Heart right ventricle (tissue), 16 donors: ENCODE results near the gene MTUS2. TPM values are rescaled to one million over a fixed set of nuclear protein-coding genes. Genes with fewer than 3 reads are reported as not detected.

ENCODE experiments used
- ATAC-seq, 8 donors: fragments of 200-7000 bp; cut with Tn5 transposase; one replicate each; pipeline ENCODE4 v1.9.1; 2020; ENCODE audit warnings: mild to moderate bottlenecking in 8 of 8, moderate library complexity in 8 of 8, moderate number of reproducible peaks in 1 of 8
- DNase-seq, 2 donors: peaks; one replicate each; pipeline ENCODE4 v3.0.0-alpha.2; 2020
- H3K27ac ChIP-seq, 10 donors: fragments of 200-600 bp; sonication (generic) in 2 of 10; one replicate each; pipeline versions ENCODE4 v1.5.0 to v1.8.0; 2020 to 2022; ENCODE audit warnings: mild to moderate bottlenecking in 3 of 10
- H3K27me3 ChIP-seq, 7 donors: fragments of 200-600 bp; one replicate each; pipeline ENCODE4 v1.8.0; 2021 to 2022; ENCODE audit warnings: mild to moderate bottlenecking in 2 of 7
- H3K36me3 ChIP-seq, 9 donors: fragments of 200-600 bp; sonication (generic) in 1 of 9; one replicate each; pipeline versions ENCODE4 v1.5.0 to v1.8.0; 2020 to 2022; ENCODE audit warnings: mild to moderate bottlenecking in 2 of 9
- H3K4me1 ChIP-seq, 9 donors: fragments of 200-600 bp; sonication (generic) in 1 of 9; one replicate each; pipeline versions ENCODE4 v1.5.0 to v1.8.0; 2020 to 2022; ENCODE audit warnings: mild to moderate bottlenecking in 4 of 9
- H3K4me3 ChIP-seq, 10 donors: fragments of 200-600 bp; sonication (generic) in 2 of 10; one replicate each; pipeline versions ENCODE4 v1.5.0 to v1.8.0; 2020 to 2022; ENCODE audit warnings: mild to moderate bottlenecking in 7 of 10, moderate library complexity in 2 of 10
- H3K9me3 ChIP-seq, 11 donors: fragments of 200-600 bp in 10 of 11; sonication (generic) in 2 of 11; one replicate each; pipeline versions ENCODE4 v1.5.0 to v1.8.0; 2013 to 2022; ENCODE audit warnings: mild to moderate bottlenecking in 2 of 11, control low read depth in 1 of 11, moderate library complexity in 1 of 11
- CTCF ChIP-seq, 9 donors: fragments of 200-600 bp; sonication (generic) in 2 of 9; IDR thresholded peaks; one replicate each; pipeline versions ENCODE4 v1.5.0 to v1.8.0; 2021 to 2022; ENCODE audit warnings: antibody characterized with exemption in 9 of 9, mild to moderate bottlenecking in 5 of 9, moderate library complexity in 1 of 9
- WGBS, 2 donors: extraction: QIAGEN DNeasy Blood & Tissue Kit; methylation state at CpG; one replicate each; pipeline ENCODE4 v1.1.7; 2013; ENCODE audit warnings: inconsistent platforms in 1 of 2; 5-methylcytosine and 5-hydroxymethylcytosine counted together
- intact Hi-C, 10 donors: fragments of 100-400 bp; cut with DNase I; formaldehyde crosslinking; loops; one replicate each; pipeline versions ENCODE4 v1.11.1 to v1.14.2; 2022
- polyA plus RNA-seq, 2 donors: library from polyadenylated mRNA; stranded (reverse); fragments of 200-250 nt; gene quantifications; one replicate each; pipeline ENCODE4 v1.2.3, GENCODE V29; 2013
- total RNA-seq, 10 donors: library from RNA; stranded (reverse); fragmentation: NEBNext Ultra II Directional in 3 of 10; extraction: Animal tissue kit (Norgen Biotek cat#: 25700) in 3 of 10; gene quantifications; one replicate each; pipeline versions ENCODE4 v1.2.1 to v1.2.4, GENCODE V29; 2021 to 2023
- donor health status: Arrhythmogenic right ventricular cardiomyopathy.
- donor health status: ischemic (EF 13 %, LVEDD 7.1; RV severe dilation, severe dysfunction).
- donor health status: healthy with polysubstance abuse.
- donor health status: DM: no; HTN: yes; CAD: no.
- donor health status: DM: no; HTN: no; CAD: no.
- donor health status: ischemic (EF 25% LVEDD 6.9; RV normal size, moderate dysfunction).
- donor health status: ischemic (EF 25% LVEDD 5.7; RV mildly dilated, moderate dysfunction).
- donor health status: healthy.
- donor health status: DM: yes; HTN: yes; CAD: no.
- donor health status: Ischemic cardiomyopathy.
- donor health status: ischemic (EF 35%, LVEDD 5.7; RV mildly dilated, moderate dysfunction).
- donor health status: nonischemic (EF 11% LVEDD 7.7; RV severe dilation, severe dysfunction).
- donor health status: DM: yes; HTN: yes; CAD: no.
- donor health status: PGD.
- donor health status: ischemic (EF 29% LVEDD 5.4; RV normal size, mild dysfunction).
- donor health status: nonischemic (EF 23%, LVEDD 6.1; RV moderate dilation, normal function).

MTUS2 gene
- total and polyA plus RNA-seq, 12 donors = 18.7 to 159 (median 65.6) TPM

- ATAC-seq (peak in 1 of 8 donors; percentile 26), DNase-seq (no peak)
- TF ChIP-seq CTCF (IDR thresholded peaks at IDR 0.05) = no peak
- WGBS, 2 donors = 46 to 53% methylated on average over 7 of the region's 7 CpGs
- Histone ChIP-seq H3K4me3 (no peak overlapping the region), H3K27me3 (no peaks in the 10 kb centered on the region), H3K36me3 (no peaks in the 10 kb centered on the region), H3K9me3 (peaks cover 0 to 37% (median 9%) of the 10 kb centered on the region in 11 donors), H3K4me1 (peaks cover 0 to 7% (median 0%) of the 10 kb centered on the region in 9 donors), H3K27ac (no peak overlapping the region)
- intact Hi-C loops = loop anchor here in 1 of 10 donors (10.0 kb wide), 1 partner anchor 183 kb away; no protein-coding TSS in a partner anchor
These were observed 261.7 kb downstream of the MTUS2 start for GRCh38 chr13:29081697-29082440.

GRCh38 chr13:29099781-29100406 is 279.8 kb downstream of the MTUS2 start:
- DNase-seq (no peak), ATAC-seq (peak in 1 of 8 donors; percentile 41)
- Histone ChIP-seq H3K27me3 (no peaks in the 10 kb centered on the region), H3K4me1 (peaks cover 0 to 5% (median 0%) of the 10 kb centered on the region in 9 donors), H3K27ac (no peak overlapping the region), H3K9me3 (no peaks in the 10 kb centered on the region), H3K4me3 (no peak overlapping the region), H3K36me3 (no peaks in the 10 kb centered on the region)
- WGBS, 2 donors = 48 to 54% methylated on average over 2 of the region's 2 CpGs
- intact Hi-C loops = no loop called here
- TF ChIP-seq CTCF (IDR thresholded peaks at IDR 0.05) = no peak

- TF ChIP-seq CTCF (IDR thresholded peaks at IDR 0.05) = no peak
- H3K4me1 ChIP-seq = peaks cover 0 to 5% (median 0%) of the 10 kb centered on the region in 9 donors
- DNase-seq = no peak
- H3K4me3 ChIP-seq = no peak overlapping the region
- WGBS, 2 donors = 92 to 95% methylated on average over 15 of the region's 15 CpGs
- no peak for ATAC-seq
- H3K27me3 ChIP-seq = no peaks in the 10 kb centered on the region
- no peaks in the 10 kb centered on the region for H3K36me3 ChIP-seq
- H3K27ac ChIP-seq = no peak overlapping the region
- H3K9me3 ChIP-seq = no peaks in the 10 kb centered on the region
- intact Hi-C loops = no loop called here
These were observed 280.6 kb downstream of the MTUS2 start for GRCh38 chr13:29100758-29101157.

GRCh38 chr13:29101409-29101808 is 281.3 kb downstream of the MTUS2 start:
- Histone ChIP-seq H3K9me3 (no peaks in the 10 kb centered on the region), H3K27ac (no peak overlapping the region), H3K4me3 (no peak overlapping the region), H3K36me3 (no peaks in the 10 kb centered on the region), H3K27me3 (no peaks in the 10 kb centered on the region), H3K4me1 (peaks cover 0 to 5% (median 0%) of the 10 kb centered on the region in 9 donors)
- DNase-seq (no peak), ATAC-seq (no peak)
- intact Hi-C loops = no loop called here
- TF ChIP-seq CTCF (IDR thresholded peaks at IDR 0.05) = no peak
- WGBS, 2 donors = 57 to 63% methylated on average over 2 of the region's 2 CpGs
